ENCODE data around the gene CAMK2N1.

Gene CAMK2N1

GRCh38 chr1:20442920-20443625 lies 42.9 kb downstream of the CAMK2N1 start:
- no peak for DNase-seq

- DNase-seq, result no peak
Measured at GRCh38 chr1:20440785-20441200, 45.2 kb downstream of the CAMK2N1 start.

- no peak for DNase-seq
Measured at GRCh38 chr1:20439282-20439681, 46.7 kb downstream of the CAMK2N1 start.

GRCh38 chr1:20437640-20438039 lies 48.4 kb downstream of the CAMK2N1 start:
- no peak for DNase-seq

- DNase-seq, result no peak
Measured at GRCh38 chr1:20432891-20433290, 53.1 kb downstream of the CAMK2N1 start.

All from NCI-H146 (cell line).